ENCODE results near the gene PPM1E.

PPM1E gene

DNA sequence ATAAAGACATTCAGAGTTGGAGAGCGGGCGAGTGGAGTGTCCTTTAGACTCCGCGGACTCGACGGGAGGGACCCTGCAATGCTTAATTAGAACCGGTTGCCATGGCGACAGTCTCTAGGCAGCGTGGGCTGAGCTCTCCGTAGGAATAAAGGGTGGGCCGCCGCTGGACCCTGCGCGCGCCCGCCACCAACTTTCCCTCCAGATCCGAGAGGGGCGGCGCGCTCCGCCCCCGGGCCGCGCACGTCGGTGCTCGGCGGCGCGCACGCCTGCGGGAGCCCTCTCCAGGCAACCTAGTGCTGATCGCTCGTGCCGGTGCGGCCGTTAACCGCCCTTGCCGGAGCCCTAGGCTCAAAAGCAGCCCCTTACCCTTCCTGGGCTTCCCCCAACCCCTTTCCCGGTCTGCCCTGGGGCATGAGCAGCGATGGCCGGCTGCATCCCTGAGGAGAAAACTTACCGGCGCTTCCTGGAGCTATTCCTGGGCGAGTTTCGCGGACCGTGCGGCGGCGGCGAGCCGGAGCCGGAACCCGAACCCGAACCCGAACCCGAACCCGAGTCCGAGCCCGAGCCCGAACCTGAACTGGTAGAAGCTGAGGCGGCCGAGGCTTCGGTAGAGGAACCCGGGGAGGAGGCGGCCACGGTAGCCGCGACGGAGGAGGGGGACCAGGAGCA is at the start of gene PPM1E:
TSS of gene PPM1E (plus strand) at position 278 of the 669 bp plus-strand sequence.
- TF ChIP-seq, protein P1, sequence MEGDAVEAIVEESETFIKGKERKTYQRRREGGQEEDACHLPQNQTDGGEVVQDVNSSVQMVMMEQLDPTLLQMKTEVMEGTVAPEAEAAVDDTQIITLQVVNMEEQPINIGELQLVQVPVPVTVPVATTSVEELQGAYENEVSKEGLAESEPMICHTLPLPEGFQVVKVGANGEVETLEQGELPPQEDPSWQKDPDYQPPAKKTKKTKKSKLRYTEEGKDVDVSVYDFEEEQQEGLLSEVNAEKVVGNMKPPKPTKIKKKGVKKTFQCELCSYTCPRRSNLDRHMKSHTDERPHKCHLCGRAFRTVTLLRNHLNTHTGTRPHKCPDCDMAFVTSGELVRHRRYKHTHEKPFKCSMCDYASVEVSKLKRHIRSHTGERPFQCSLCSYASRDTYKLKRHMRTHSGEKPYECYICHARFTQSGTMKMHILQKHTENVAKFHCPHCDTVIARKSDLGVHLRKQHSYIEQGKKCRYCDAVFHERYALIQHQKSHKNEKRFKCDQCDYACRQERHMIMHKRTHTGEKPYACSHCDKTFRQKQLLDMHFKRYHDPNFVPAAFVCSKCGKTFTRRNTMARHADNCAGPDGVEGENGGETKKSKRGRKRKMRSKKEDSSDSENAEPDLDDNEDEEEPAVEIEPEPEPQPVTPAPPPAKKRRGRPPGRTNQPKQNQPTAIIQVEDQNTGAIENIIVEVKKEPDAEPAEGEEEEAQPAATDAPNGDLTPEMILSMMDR (IDR thresholded peaks at IDR 0.05; ENCODE audit: extremely low read depth, insufficient read depth, missing control alignments): no peak
- in situ Hi-C loops (cut with MboI; ENCODE audit: low pct_unique_long_range_greater_than_20kb, low sequenced_read_pairs, unreplicated experiment): no loop called here
- DNase-seq (ENCODE audit: low spot score): peak; percentile 86

DNA sequence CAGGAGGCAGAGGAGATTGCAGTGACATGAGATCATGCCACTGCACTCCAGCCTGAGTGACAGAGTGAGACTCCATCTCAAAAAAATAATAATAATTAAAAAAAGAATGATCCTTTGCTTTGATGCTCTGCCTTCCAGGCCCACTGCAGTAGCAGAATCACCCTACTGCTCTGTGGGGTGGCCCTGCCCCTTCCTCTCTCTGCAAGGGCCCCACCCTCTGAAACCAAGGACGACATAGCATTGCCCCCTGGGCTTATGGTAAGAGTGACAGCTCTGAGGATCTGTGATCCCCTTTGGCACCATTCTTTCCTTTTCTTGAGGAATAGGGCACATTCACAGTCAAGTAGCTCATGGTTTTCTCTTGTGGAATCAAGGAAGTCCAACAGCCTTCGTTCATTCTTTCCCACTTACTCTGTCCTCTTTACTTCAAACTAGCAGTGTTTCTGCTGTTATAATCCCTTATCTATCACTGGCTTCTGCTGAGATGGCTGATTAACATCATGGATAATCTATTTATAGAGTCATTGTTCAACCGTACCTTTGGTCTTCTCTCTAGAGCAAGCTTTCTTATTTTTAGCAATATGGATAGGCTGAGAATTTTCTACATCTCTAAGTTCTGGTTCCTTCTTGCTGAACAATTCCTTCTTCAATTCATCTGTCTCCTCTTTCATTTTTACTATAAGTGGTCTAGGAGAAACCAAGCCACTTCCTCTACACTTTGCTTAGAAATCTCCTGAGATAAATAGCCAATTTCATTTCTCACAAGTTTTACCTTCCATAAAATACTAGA is 49.1 kb upstream of the PPM1E start:
- TF ChIP-seq, protein P1 (IDR thresholded peaks at IDR 0.05; ENCODE audit: extremely low read depth, insufficient read depth, missing control alignments): no peak
- DNase-seq (ENCODE audit: low spot score): peak; percentile 22
- in situ Hi-C loops (cut with MboI; ENCODE audit: low pct_unique_long_range_greater_than_20kb, low sequenced_read_pairs, unreplicated experiment): no loop called here

DNA sequence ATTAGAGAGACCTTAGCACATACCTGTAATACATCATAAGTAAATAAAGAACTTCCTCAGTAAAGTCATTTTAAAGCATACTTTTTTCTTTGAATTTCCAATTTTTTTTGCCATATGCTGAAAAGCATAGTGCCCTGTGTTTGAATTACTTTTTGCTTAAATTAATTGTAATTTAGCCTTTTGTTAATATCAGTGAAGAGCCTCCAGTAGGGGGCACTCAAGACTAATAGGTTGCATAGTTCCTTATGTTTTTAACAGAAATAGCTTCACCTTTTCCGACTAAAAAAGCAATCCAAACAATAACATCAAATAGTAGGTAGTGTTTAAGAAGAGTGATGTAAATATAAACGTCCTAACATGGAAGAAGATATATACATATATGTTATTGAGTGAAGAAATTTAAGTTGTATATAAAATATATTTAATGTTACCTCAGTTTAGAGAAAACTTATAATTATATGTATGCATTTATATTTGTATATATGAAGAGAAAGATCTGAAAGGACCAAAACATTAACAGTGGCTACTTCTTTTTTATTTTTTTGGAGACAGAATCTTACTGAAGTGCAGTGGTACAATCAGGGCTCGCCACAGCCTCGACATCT is 44.6 kb upstream of the PPM1E start:
- in situ Hi-C loops (cut with MboI; ENCODE audit: low pct_unique_long_range_greater_than_20kb, low sequenced_read_pairs, unreplicated experiment): loop anchor here (5.0 kb wide), 1 partner anchor 291 kb away; no protein-coding TSS in a partner anchor
- TF ChIP-seq, protein P1 (IDR thresholded peaks at IDR 0.05; ENCODE audit: extremely low read depth, insufficient read depth, missing control alignments): peak; percentile 62
- peak; percentile 28 for DNase-seq (ENCODE audit: low spot score)

DNA sequence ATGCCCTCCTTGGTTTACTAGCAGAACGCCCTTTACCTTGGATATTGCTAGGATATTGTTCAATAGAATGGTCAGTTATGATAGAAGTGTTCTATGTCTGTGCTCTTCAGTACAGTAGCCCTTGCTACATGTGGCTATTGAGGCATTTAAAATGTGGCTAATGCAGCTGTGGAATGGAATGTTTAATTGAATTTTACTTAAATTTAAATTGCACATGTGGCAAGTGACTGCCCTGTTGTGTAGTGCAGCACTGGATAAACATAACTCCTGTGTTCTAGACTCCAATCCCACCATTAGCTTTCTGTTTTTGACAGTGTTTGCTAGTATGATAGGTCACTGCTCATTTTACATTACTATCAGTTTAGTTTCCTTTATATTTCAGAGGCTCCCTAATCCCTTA is 33.4 kb upstream of the PPM1E start:
- DNase-seq (ENCODE audit: low spot score): no peak
- TF ChIP-seq, protein P1 (IDR thresholded peaks at IDR 0.05; ENCODE audit: extremely low read depth, insufficient read depth, missing control alignments): no peak
- in situ Hi-C loops (cut with MboI; ENCODE audit: low pct_unique_long_range_greater_than_20kb, low sequenced_read_pairs, unreplicated experiment): no loop called here

DNA sequence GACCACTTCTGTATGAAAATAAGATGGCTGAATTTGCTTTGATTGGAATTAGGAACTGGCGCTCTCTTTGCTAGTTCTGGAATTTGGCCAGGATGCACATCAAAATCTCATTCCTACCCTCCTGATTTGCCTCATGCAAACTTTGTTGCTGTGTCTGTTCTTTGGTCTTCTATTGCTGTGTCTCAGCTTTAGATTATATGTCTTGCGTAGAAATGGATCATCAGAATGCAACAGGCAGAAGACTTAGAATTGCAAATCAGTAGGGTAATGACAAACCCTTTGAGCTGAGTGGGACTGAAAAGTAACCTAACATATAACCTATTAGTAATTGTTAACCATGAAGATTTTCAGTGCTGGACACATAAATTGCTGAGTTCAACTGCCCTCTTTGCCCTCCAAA is 33.0 kb upstream of the PPM1E start:
- in situ Hi-C loops (cut with MboI; ENCODE audit: low pct_unique_long_range_greater_than_20kb, low sequenced_read_pairs, unreplicated experiment): no loop called here
- TF ChIP-seq, protein P1 (IDR thresholded peaks at IDR 0.05; ENCODE audit: extremely low read depth, insufficient read depth, missing control alignments): no peak
- DNase-seq (ENCODE audit: low spot score): no peak

DNA sequence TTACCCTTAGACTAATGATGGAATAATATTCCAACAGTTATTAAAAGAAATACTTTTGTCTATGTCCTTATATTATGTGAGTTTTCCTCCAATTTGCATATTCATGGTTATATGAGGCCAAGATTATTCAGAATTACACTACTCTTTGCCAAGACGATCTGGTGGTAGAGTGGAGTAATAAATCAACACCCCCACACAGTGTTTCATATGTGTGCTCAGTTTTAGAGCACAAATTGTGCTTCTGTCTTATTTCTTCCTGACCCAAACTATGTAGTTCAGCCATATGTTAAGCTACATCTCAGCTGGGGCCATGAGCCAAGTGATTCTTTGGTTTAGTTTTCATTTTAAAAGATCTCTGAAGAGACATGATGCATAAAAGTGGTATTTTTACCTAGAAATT is 26.9 kb upstream of the PPM1E start:
- in situ Hi-C loops (cut with MboI; ENCODE audit: low pct_unique_long_range_greater_than_20kb, low sequenced_read_pairs, unreplicated experiment): no loop called here
- DNase-seq (ENCODE audit: low spot score): no peak
- TF ChIP-seq, protein P1 (IDR thresholded peaks at IDR 0.05; ENCODE audit: extremely low read depth, insufficient read depth, missing control alignments): no peak

Measured in GM13977 (cell line).